Measurements from ENCODE around the gene SIN3A. TPM values are rescaled to one million over a fixed set of nuclear protein-coding genes. Genes with fewer than 3 reads are reported as not detected.

Gene SIN3A
- total RNA-seq, 3 donors from 2014 or later, result 52.6 to 75.3 (median 60.6) TPM

GRCh38 chr15:75329571-75329970 lies 121.9 kb downstream of the SIN3A start:
- TF ChIP-seq CTCF (IDR thresholded peaks at IDR 0.05), result no peak
- no peaks in the 10 kb centered on the region for H3K36me3 ChIP-seq (ENCODE audit: low read depth)
- no peaks in the 10 kb centered on the region for H3K9me3 ChIP-seq
- DNase-seq (no peak), ATAC-seq (no peak)
- H3K4me1 ChIP-seq (ENCODE audit: low read depth), result no peaks in the 10 kb centered on the region
- no peak overlapping the region for H3K4me3 ChIP-seq
- intact Hi-C loops (cut with DNase I, micrococcal nuclease), result no loop called here

GRCh38 chr15:75328493-75329314 lies 122.8 kb downstream of the SIN3A start:
- no peak for ATAC-seq
- no peak overlapping the region for H3K4me3 ChIP-seq
- intact Hi-C loops (cut with DNase I, micrococcal nuclease), result no loop called here
- H3K36me3 ChIP-seq (ENCODE audit: low read depth), result no peaks in the 10 kb centered on the region
- no peak for DNase-seq
- TF ChIP-seq CTCF (IDR thresholded peaks at IDR 0.05), result no peak
- H3K9me3 ChIP-seq, result no peaks in the 10 kb centered on the region
- H3K4me1 ChIP-seq (ENCODE audit: low read depth), result no peaks in the 10 kb centered on the region

- no peaks in the 10 kb centered on the region for H3K36me3 ChIP-seq (ENCODE audit: low read depth)
- H3K9me3 ChIP-seq, result no peaks in the 10 kb centered on the region
- no peaks in the 10 kb centered on the region for H3K4me1 ChIP-seq (ENCODE audit: low read depth)
- no peak overlapping the region for H3K4me3 ChIP-seq
- intact Hi-C loops (cut with DNase I, micrococcal nuclease), result no loop called here
- TF ChIP-seq CTCF (IDR thresholded peaks at IDR 0.05), result no peak
- DNase-seq (no peak), ATAC-seq (no peak)
Observed at GRCh38 chr15:75327491-75327890, 124.0 kb downstream of the SIN3A start.

GRCh38 chr15:75327005-75327404 lies 124.5 kb downstream of the SIN3A start:
- no peaks in the 10 kb centered on the region for H3K36me3 ChIP-seq (ENCODE audit: low read depth)
- no peak overlapping the region for H3K4me3 ChIP-seq
- no peaks in the 10 kb centered on the region for H3K4me1 ChIP-seq (ENCODE audit: low read depth)
- intact Hi-C loops (cut with DNase I, micrococcal nuclease), result no loop called here
- ATAC-seq, result no peak
- DNase-seq, result no peak
- no peak for TF ChIP-seq CTCF (IDR thresholded peaks at IDR 0.05)
- no peaks in the 10 kb centered on the region for H3K9me3 ChIP-seq

- H3K4me1 ChIP-seq (ENCODE audit: low read depth), result no peaks in the 10 kb centered on the region
- TF ChIP-seq CTCF (IDR thresholded peaks at IDR 0.05), result no peak
- no peaks in the 10 kb centered on the region for H3K9me3 ChIP-seq
- ATAC-seq, result no peak
- DNase-seq, result no peak
- intact Hi-C loops (cut with DNase I, micrococcal nuclease), result no loop called here
- no peaks in the 10 kb centered on the region for H3K36me3 ChIP-seq (ENCODE audit: low read depth)
- H3K4me3 ChIP-seq, result no peak overlapping the region
Observed at GRCh38 chr15:75325922-75326321, 125.6 kb downstream of the SIN3A start.
